H1 (cell line): Measurements from ENCODE around the gene CTF1. TPM values are rescaled to one million over a fixed set of nuclear protein-coding genes. Genes with fewer than 3 reads are reported as not detected.

Experiments used
- CTCF ChIA-PET: fragments of 300-600 bp; sonication (Branson Sonifier 250); formaldehyde crosslinking; loops from one replicate; lab custom pipeline; 2021; ENCODE audit not compliant: partially characterized antibody; lab: Charles Lee
- POLR2A ChIA-PET: fragments of 300-600 bp; sonication (Branson Sonifier 250); formaldehyde crosslinking; loops from one replicate; lab custom pipeline; 2021; ENCODE audit warnings: inconsistent platforms; ENCODE audit not compliant: partially characterized antibody; lab: Charles Lee
- DNase-seq, 2 experiments: peaks; one replicate each; pipeline versions ENCODE4 v3.0.0 to v3.0.0-alpha.2; 2010 to 2022; ENCODE audit warnings: low spot score in 2 of 2, low read depth in 1 of 2, mixed read lengths in 1 of 2
- FAIRE-seq: peaks from 2 replicates; lab custom pipeline; 2011; peaks lifted over from hg19 to GRCh38; lab: Jason Lieb, UNC
- H2AFZ ChIP-seq: 2 replicates; pipeline ENCODE4 v1.8.1; 2012; ENCODE audit warnings: low read length, inconsistent platforms
- H2AK5ac ChIP-seq: 2 replicates; pipeline ENCODE4 v1.6.1; 2013; ENCODE audit warnings: low read depth, low read length
- H2BK120ac ChIP-seq: replicated peaks from 2 replicates; pipeline ENCODE3; 2013; ENCODE audit warnings: low read depth, low read length, inconsistent platforms
- H2BK12ac ChIP-seq: 2 replicates; pipeline ENCODE4 v1.6.1; 2013; ENCODE audit warnings: low read depth, low read length
- H2BK15ac ChIP-seq: 2 replicates; pipeline ENCODE4 v1.6.1; 2013; ENCODE audit warnings: low read length
- H2BK20ac ChIP-seq: 2 replicates; pipeline ENCODE4 v1.6.1; 2013; ENCODE audit warnings: low read length
- H2BK5ac ChIP-seq: 2 replicates; pipeline ENCODE4 v1.6.1; 2013; ENCODE audit warnings: low read depth, low read length
- H3K14ac ChIP-seq: 2 replicates; pipeline ENCODE4 v1.6.1; 2013; ENCODE audit warnings: inconsistent platforms; ENCODE audit not compliant: insufficient read length
- H3K18ac ChIP-seq: 2 replicates; pipeline ENCODE4 v1.6.1; 2013; ENCODE audit warnings: low read length; ENCODE audit errors: extremely low read depth
- H3K23ac ChIP-seq: 2 replicates; pipeline ENCODE4 v1.6.1; 2013; ENCODE audit warnings: inconsistent platforms; ENCODE audit not compliant: insufficient read length
- H3K23me2 ChIP-seq: 2 replicates; pipeline ENCODE4 v1.6.1; 2013; ENCODE audit warnings: low read depth, low read length
- H3K27ac ChIP-seq: 2 replicates; pipeline ENCODE4 v1.6.1; 2011; ENCODE audit warnings: low read depth, low read length, inconsistent platforms
- H3K27me3 ChIP-seq, 4 experiments: replicated peaks in 1 of 4; 1 replicate in 1 of 4; 2 replicates in 3 of 4; pipeline versions ENCODE4 v1.6.1 to v1.8.1; 2011 to 2013; ENCODE audit warnings: low read length in 3 of 4, mild to moderate bottlenecking in 3 of 4, inconsistent platforms in 2 of 4, mixed read lengths in 2 of 4, moderate library complexity in 1 of 4; ENCODE audit not compliant: control insufficient read depth in 3 of 4, insufficient read depth in 3 of 4; ENCODE audit errors: extremely low read depth in 1 of 4
- H3K36me3 ChIP-seq, 4 experiments: 2 replicates each; pipeline versions ENCODE4 v1.6.1 to v1.8.1; 2011 to 2013; ENCODE audit warnings: mild to moderate bottlenecking in 4 of 4, low read length in 3 of 4, moderate library complexity in 2 of 4, control low read depth in 1 of 4, inconsistent platforms in 1 of 4; ENCODE audit not compliant: insufficient read depth in 4 of 4, control insufficient read depth in 2 of 4
- H3K4ac ChIP-seq: replicated peaks from 2 replicates; pipeline ENCODE3; 2013; ENCODE audit warnings: low read length, low read depth, mixed read lengths, inconsistent platforms; ENCODE audit not compliant: insufficient read length
- H3K4me1 ChIP-seq, 4 experiments: replicated peaks in 1 of 4; 1 replicate in 1 of 4; 2 replicates in 3 of 4; pipeline versions ENCODE4 v1.6.1 to v1.8.1; 2011 to 2013; ENCODE audit warnings: low read length in 3 of 4, inconsistent platforms in 2 of 4, mixed read lengths in 1 of 4; ENCODE audit not compliant: insufficient read depth in 4 of 4, control insufficient read depth in 3 of 4
- H3K4me2 ChIP-seq, 2 experiments: 2 replicates each; pipeline versions ENCODE4 v1.6.1 to v1.8.1; 2011 to 2013; ENCODE audit warnings: low read depth in 2 of 2, low read length in 2 of 2, control low read depth in 1 of 2, inconsistent platforms in 1 of 2, mild to moderate bottlenecking in 1 of 2; ENCODE audit not compliant: insufficient read depth in 1 of 2
- H3K4me3 ChIP-seq, 4 experiments: fragments of 200-600, 300-600 bp in 1 of 4; sonication (generic), shearing (Covaris generic), sonication (Bioruptor Twin) in 1 of 4; 2 replicates each; pipeline versions ENCODE4 v1.5.1 to v1.8.1; 2011 to 2016; ENCODE audit warnings: low read length in 4 of 4, low read depth in 3 of 4, control low read depth in 2 of 4, inconsistent platforms in 2 of 4, mild to moderate bottlenecking in 2 of 4, mixed read lengths in 1 of 4, moderate library complexity in 1 of 4; ENCODE audit not compliant: insufficient read depth in 2 of 4; ENCODE audit errors: extremely low read depth in 1 of 4
- H3K56ac ChIP-seq: replicated peaks from 2 replicates; pipeline ENCODE3; 2013; ENCODE audit warnings: low read depth, mild to moderate bottlenecking, mixed read lengths, low read length, inconsistent platforms; ENCODE audit not compliant: insufficient read length
- H3K79me1 ChIP-seq: 2 replicates; pipeline ENCODE4 v1.6.1; 2013; ENCODE audit warnings: low read depth, low read length, control low read depth
- H3K79me2 ChIP-seq, 2 experiments: 2 replicates each; pipeline versions ENCODE4 v1.6.1 to v1.8.1; 2012 to 2013; ENCODE audit warnings: low read length in 2 of 2, mild to moderate bottlenecking in 2 of 2, inconsistent platforms in 1 of 2; ENCODE audit not compliant: insufficient read depth in 2 of 2, control insufficient read depth in 1 of 2
- H3K9ac ChIP-seq, 4 experiments: replicated peaks in 1 of 4; 1 replicate in 1 of 4; 2 replicates in 3 of 4; pipeline versions ENCODE4 v1.6.1 to v1.8.1; 2011 to 2013; ENCODE audit warnings: low read depth in 3 of 4, low read length in 3 of 4, control low read depth in 2 of 4, mild to moderate bottlenecking in 2 of 4, moderate library complexity in 2 of 4, inconsistent platforms in 1 of 4; ENCODE audit errors: extremely low read depth in 1 of 4
- H3K9me3 ChIP-seq, 2 experiments: 2 replicates each; pipeline versions ENCODE4 v1.6.1 to v1.8.1; 2012 to 2013; ENCODE audit warnings: mild to moderate bottlenecking in 2 of 2, moderate library complexity in 2 of 2, control low read depth in 1 of 2, inconsistent platforms in 1 of 2, low read depth in 1 of 2, low read length in 1 of 2, mixed read lengths in 1 of 2; ENCODE audit not compliant: insufficient read depth in 2 of 2
- H4K20me1 ChIP-seq, 2 experiments: replicated peaks in 1 of 2; 2 replicates each; pipeline versions ENCODE3 to v1.8.1; 2011 to 2013; ENCODE audit warnings: inconsistent platforms in 2 of 2, low read length in 2 of 2, mild to moderate bottlenecking in 1 of 2; ENCODE audit not compliant: insufficient read depth in 2 of 2, control insufficient read depth in 1 of 2
- H4K5ac ChIP-seq: 2 replicates; pipeline ENCODE4 v1.6.1; 2013; ENCODE audit warnings: low read length, low read depth, mixed read lengths, inconsistent platforms; ENCODE audit not compliant: insufficient read length
- H4K8ac ChIP-seq: 2 replicates; pipeline ENCODE4 v1.8.0; 2013; ENCODE audit warnings: mild to moderate bottlenecking, moderate library complexity, low read length, inconsistent platforms; ENCODE audit not compliant: insufficient read depth; ENCODE audit errors: extremely low read depth
- H4K91ac ChIP-seq: replicated peaks from 2 replicates; pipeline ENCODE3; 2013; ENCODE audit warnings: low read length, mixed read lengths, inconsistent platforms; ENCODE audit not compliant: insufficient read length
- TEAD4 ChIP-seq: IDR thresholded peaks from 2 replicates; pipeline ENCODE4 v1.6.1; 2012; ENCODE audit warnings: low read depth, low read length, inconsistent platforms, mixed read lengths
- USF2 ChIP-seq: IDR thresholded peaks from 2 replicates; pipeline ENCODE4 v1.6.1; 2011; ENCODE audit warnings: low read length, improper control_type of control experiment
- WGBS, 2 experiments: shearing (Covaris generic) in 1 of 2; methylation state at CpG; one replicate each; pipeline versions ENCODE4 v1.1.6 to v1.1.7; 2013 to 2015; ENCODE audit warnings: low lambda C conversion rate in 2 of 2, mixed read lengths in 2 of 2, inconsistent platforms in 1 of 2, low coverage in 1 of 2, missing lambda C conversion rate in 1 of 2; ENCODE audit not compliant: insufficient replicate concordance in 2 of 2, insufficient coverage in 1 of 2, insufficient read length in 1 of 2; ENCODE audit errors: extremely low coverage in 1 of 2, missing lambda C conversion rate in 1 of 2; 5-methylcytosine and 5-hydroxymethylcytosine counted together
- polyA plus RNA-seq, 7 experiments: library from polyadenylated mRNA; depleted of rRNA in 3 of 7; stranded (reverse) in 5 of 7; unstranded in 2 of 7; fragments of >200 nt in 5 of 7; fragments of 200-250 nt in 2 of 7; gene quantifications; 1 replicate in 5 of 7; 2 replicates in 1 of 7; 4 replicates in 1 of 7; pipeline versions ENCODE4 v1.2.1 to v1.2.3, GENCODE V29; 2011 to 2013; ENCODE audit warnings: missing spikeins in 2 of 7, mixed read lengths in 2 of 7
- total RNA-seq: library from RNA; stranded (reverse); fragmentation: NEBNext Ultra II Directional; extraction: Animal tissue kit (Norgen Biotek cat#: 25700); gene quantifications from 2 replicates; pipeline ENCODE4 v1.2.1, GENCODE V29; 2021

CTF1 gene
- total and polyA plus RNA-seq, 2 of the 8 experiments (the other 6 are each of a cell fraction or from before 2014, with no cell fraction given): 0.97 to 3.4 TPM

- POLR2A ChIA-PET: interaction anchor here (4.0 kb wide), 1 partner anchor 29 kb away, joined by 12 read pairs; no protein-coding TSS in a partner anchor
- no peak for TF ChIP-seq TEAD4
- TF ChIP-seq USF2: 0 out of 2 replicates have a peak, but pooled peaks have one; percentile 44
- DNase-seq: no peak
Observed at GRCh38 chr16:30846649-30847402, 49.6 kb upstream of the CTF1 start.

More at GRCh38 chr16:30846649-30847402, 49.6 kb upstream of the CTF1 start:
- no peaks in the 10 kb centered on the region for H4K20me1 ChIP-seq
- H4K8ac ChIP-seq: no peak overlapping the region
- no peak overlapping the region for H3K18ac ChIP-seq
- WGBS, 2 experiments: 75% methylated on average over 4 of the region's 4 CpGs; no CpG with 5 or more reads in 1 of the 2 experiments
- no peaks in the 10 kb centered on the region for H3K79me2 ChIP-seq
- H2AFZ ChIP-seq: no peak overlapping the region
- H4K91ac ChIP-seq: no peak overlapping the region
- no peaks in the 10 kb centered on the region for H3K4me1 ChIP-seq
- no peaks in the 10 kb centered on the region for H3K9me3 ChIP-seq
- no peak overlapping the region for H2AK5ac ChIP-seq
- H2BK120ac ChIP-seq: no peak overlapping the region
- H3K14ac ChIP-seq: no peak overlapping the region
- H3K27ac ChIP-seq: no peak overlapping the region
- no peak overlapping the region for H2BK20ac ChIP-seq
- H3K9ac ChIP-seq: no peak overlapping the region; a peak in 1 of 7 replicates
- no peak overlapping the region for H3K4me3 ChIP-seq
- H3K79me1 ChIP-seq: no peaks in the 10 kb centered on the region
- no peaks in the 10 kb centered on the region for H3K27me3 ChIP-seq
- H4K5ac ChIP-seq: no peak overlapping the region
- H2BK5ac ChIP-seq: no peak overlapping the region
- H3K23me2 ChIP-seq: no peaks in the 10 kb centered on the region
- H3K56ac ChIP-seq: no peak overlapping the region
- H3K23ac ChIP-seq: no peak overlapping the region
- H3K36me3 ChIP-seq: no peaks in the 10 kb centered on the region
- no peak overlapping the region for H3K4ac ChIP-seq
- no peak overlapping the region for H3K4me2 ChIP-seq
- CTCF ChIA-PET: interaction anchor here (0.7 to 5.3 kb wide), 17 partner anchors 12 to 154 kb away, joined by 3 to 69 read pairs (median 11); partner anchors contain the start of genes BCL7C and CTF1
- H2BK15ac ChIP-seq: no peak overlapping the region
- no peak overlapping the region for H2BK12ac ChIP-seq
- no peak for FAIRE-seq
